IPS DF 4.7 (cell line): ENCODE measurements around the gene ADCY2.

Source experiments
- DNase-seq: peaks from one replicate; pipeline ENCODE4 v3.0.0-alpha.2; 2013; ENCODE audit warnings: low spot score; ENCODE audit errors: extremely low read depth

ADCY2 gene

GRCh38 chr5:7867260-7867659 is 471.3 kb downstream of the ADCY2 start:
- DNase-seq, result no peak

- DNase-seq, result no peak
These were observed 472.5 kb downstream of the ADCY2 start for GRCh38 chr5:7868427-7868772.

GRCh38 chr5:7868773-7869473 is 473.0 kb downstream of the ADCY2 start, which contains the start of the genes FASTKD3 and MTRR:
Gene FASTKD3 (minus strand): TSS chr5:7869031. CDS start chr5:7868083, 948 bp downstream.
Gene MTRR (plus strand): TSS chr5:7869148. CDS start chr5:7870795, 1,647 bp downstream.
- no peak for DNase-seq

GRCh38 chr5:7869474-7870136 is 473.7 kb downstream of the ADCY2 start:
- DNase-seq, result no peak

GRCh38 chr5:7871653-7872052 is 475.7 kb downstream of the ADCY2 start:
- DNase-seq, result no peak

- DNase-seq, result no peak
These were observed 476.7 kb downstream of the ADCY2 start for GRCh38 chr5:7872517-7873130.

- no peak for DNase-seq
These were observed 477.3 kb downstream of the ADCY2 start for GRCh38 chr5:7873216-7873615.

DNA sequence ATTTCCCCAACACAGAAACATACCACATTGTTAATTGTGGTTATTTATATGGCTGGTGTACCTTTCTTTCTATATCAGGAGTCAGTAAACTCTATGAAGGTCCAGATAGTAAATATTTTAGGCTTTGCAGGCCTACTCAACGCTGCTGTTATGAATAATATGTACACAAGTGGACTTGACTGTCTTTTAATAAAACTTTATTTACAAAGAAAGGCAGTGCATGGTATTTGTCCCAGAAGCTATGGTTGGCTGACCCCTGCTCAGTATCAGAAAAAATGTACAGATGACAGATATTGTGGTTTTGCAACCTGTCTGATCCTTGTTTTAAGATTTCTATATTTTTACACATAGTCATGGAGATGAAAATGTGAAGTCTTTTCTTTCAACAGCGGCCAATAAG is 478.7 kb downstream of the ADCY2 start:
- DNase-seq, result no peak

GRCh38 chr5:7875151-7875550 is 479.2 kb downstream of the ADCY2 start:
- DNase-seq, result no peak

GRCh38 chr5:7876867-7877266 is 480.9 kb downstream of the ADCY2 start:
- DNase-seq, result no peak

- DNase-seq, result no peak
These were observed 481.9 kb downstream of the ADCY2 start for GRCh38 chr5:7877851-7878250.

GRCh38 chr5:7878381-7878873 is 482.5 kb downstream of the ADCY2 start:
- no peak for DNase-seq
